Stomach (tissue), 9 donors: ENCODE measurements around the gene TFF1. TPM values are rescaled to one million over a fixed set of nuclear protein-coding genes. Genes with fewer than 3 reads are reported as not detected.

Source experiments
- DNase-seq, 2 donors: peaks; one replicate each; pipeline versions ENCODE4 v3.0.0 to v3.0.0-alpha.2; 2013 to 2019
- H3K27ac ChIP-seq, 5 donors: fragments of 200-600 bp in 4 of 5; sonication (generic) in 4 of 5; one replicate each; pipeline ENCODE4 v1.5.1; 2013 to 2019; ENCODE audit warnings: mild to moderate bottlenecking in 1 of 5, moderate library complexity in 1 of 5
- H3K27me3 ChIP-seq, 3 donors: fragments of 200-600 bp; sonication (generic); one replicate each; pipeline ENCODE4 v1.5.1; 2017 to 2019; ENCODE audit warnings: mixed run types in 1 of 3
- H3K36me3 ChIP-seq, 4 donors: fragments of 200-600 bp; sonication (generic); 1 replicate in 3 of 4; 2 replicates in 1 of 4; pipeline ENCODE4 v1.5.1; 2016 to 2019
- H3K4me1 ChIP-seq, 4 donors: fragments of 200-600 bp; sonication (generic); one replicate each; pipeline ENCODE4 v1.5.1; 2016 to 2019
- H3K4me3 ChIP-seq, 4 donors: fragments of 200-600 bp; sonication (generic) in 3 of 4; one replicate each; pipeline ENCODE4 v1.5.1; 2016 to 2019; ENCODE audit warnings: mild to moderate bottlenecking in 1 of 4
- H3K9me3 ChIP-seq, 4 donors: fragments of 200-600 bp; sonication (generic); one replicate each; pipeline ENCODE4 v1.5.1; 2016 to 2019
- CTCF ChIP-seq, 7 experiments: fragments of 450-650 bp in 4 of 7; fragments of 200-600 bp in 3 of 7; sonication (generic) in 3 of 7; IDR thresholded peaks; one replicate each; pipeline ENCODE4 v1.5.1; 2016 to 2019; ENCODE audit warnings: antibody characterized with exemption in 7 of 7, control low read depth in 2 of 7, mild to moderate bottlenecking in 1 of 7
- EP300 ChIP-seq: sonication (generic); formaldehyde crosslinking; IDR thresholded peaks from one replicate; pipeline ENCODE4 v1.6.1; 2017; ENCODE audit warnings: antibody characterized with exemption
- POLR2A ChIP-seq, 4 donors: fragments of 450-650 bp; IDR thresholded peaks; one replicate each; pipeline ENCODE4 v1.6.1; 2016; ENCODE audit warnings: antibody characterized with exemption in 4 of 4, control low read depth in 2 of 4, mild to moderate bottlenecking in 1 of 4, moderate library complexity in 1 of 4
- POLR2AphosphoS5 ChIP-seq, 3 donors: sonication (generic); formaldehyde crosslinking; IDR thresholded peaks; one replicate each; pipeline ENCODE4 v1.6.1; 2016; ENCODE audit warnings: antibody characterized with exemption in 3 of 3
- WGBS, 5 donors: extraction: QIAGEN DNeasy Blood & Tissue Kit in 3 of 5; methylation state at CpG; one replicate each; pipeline versions ENCODE4 v1.1.5 to v1.1.7; 2013 to 2018; 5-methylcytosine and 5-hydroxymethylcytosine counted together
- intact Hi-C: fragments of 100-400 bp; cut with DNase I; formaldehyde crosslinking; loops from one replicate; pipeline ENCODE4 v1.15.1; 2023; ENCODE audit warnings: low total_unique reads
- polyA plus RNA-seq, 3 donors: library from polyadenylated mRNA; stranded (reverse); fragments of 200-250 nt; gene quantifications; one replicate each; pipeline ENCODE4 v1.2.3, GENCODE V29; 2013
- total RNA-seq, 5 donors: library from RNA; depleted of rRNA; stranded (reverse); fragments of >200 nt; gene quantifications; one replicate each; pipeline versions ENCODE4 v1.1.0 to v1.2.3, GENCODE V29; 2014 to 2016
- donor health status: healthy with polysubstance abuse.
- donor health status: Bipolar disorder and iron deficiency.
- donor health status: healthy.

The TFF1 gene
- total and polyA plus RNA-seq, 8 donors, result 62.4 to 10,944 (median 721) TPM; not detected in 1

GRCh38 chr21:42319376-42319775 is 47.0 kb downstream of the TFF1 start:
- H3K36me3 ChIP-seq, result no peaks in the 10 kb centered on the region
- H3K27me3 ChIP-seq, result peaks cover 0 to 41% (median 0%) of the 10 kb centered on the region in 3 donors
- intact Hi-C loops, result no loop called here
- WGBS, 5 donors, result 42 to 67% (median 60%) methylated on average over 8 to 10 of the region's 10 CpGs
- peaks cover 9 to 19% (median 13%) of the 10 kb centered on the region in 4 donors for H3K4me1 ChIP-seq
- no peak overlapping the region for H3K27ac ChIP-seq
- H3K4me3 ChIP-seq, result no peak overlapping the region
- DNase-seq, result no peak
- no peaks in the 10 kb centered on the region for H3K9me3 ChIP-seq
- no peak for TF ChIP-seq POLR2A (IDR thresholded peaks at IDR 0.05)
- no peak for TF ChIP-seq CTCF (IDR thresholded peaks at IDR 0.05)
- TF ChIP-seq EP300, result no peak
- TF ChIP-seq POLR2AphosphoS5 (IDR thresholded peaks at IDR 0.05), result no peak

GRCh38 chr21:42317826-42318746 is 48.2 kb downstream of the TFF1 start:
- intact Hi-C loops, result no loop called here
- Histone ChIP-seq H3K4me1 (peaks cover 9 to 30% (median 24%) of the 10 kb centered on the region in 4 donors), H3K4me3 (no peak overlapping the region), H3K36me3 (no peaks in the 10 kb centered on the region), H3K27me3 (peaks cover 0 to 38% (median 0%) of the 10 kb centered on the region in 3 donors), H3K27ac (no peak overlapping the region), H3K9me3 (no peaks in the 10 kb centered on the region)
- DNase-seq, result no peak
- 83 to 93% (median 87%) methylated on average over 16 to 20 of the region's 20 CpGs for WGBS, 5 donors
- TF ChIP-seq EP300, result no peak
- TF ChIP-seq POLR2A (IDR thresholded peaks at IDR 0.05), result no peak
- no peak for TF ChIP-seq POLR2AphosphoS5 (IDR thresholded peaks at IDR 0.05)
- TF ChIP-seq CTCF (IDR thresholded peaks at IDR 0.05), result no peak

DNA sequence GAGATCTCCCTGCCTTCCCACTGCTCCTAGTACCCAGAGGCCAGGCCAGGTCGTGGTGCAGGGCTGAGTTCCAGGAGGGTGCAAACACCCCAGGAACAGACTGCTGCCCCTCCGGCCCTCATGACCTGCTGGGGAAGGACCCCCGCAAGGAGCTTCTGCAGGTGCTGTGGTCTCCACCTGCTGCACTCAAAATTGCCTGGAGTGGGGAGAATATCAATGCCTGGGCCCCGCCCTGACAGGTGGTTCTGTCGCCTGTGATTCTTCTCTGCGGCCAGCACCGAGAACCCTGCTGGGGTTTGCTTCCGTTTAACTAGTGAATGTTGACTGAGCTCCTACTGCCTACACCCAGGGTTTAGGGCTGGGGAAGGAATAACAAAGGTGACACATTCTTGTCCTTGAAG is 49.0 kb downstream of the TFF1 start:
- peak in 1 of 2 donors; percentile 64 for DNase-seq
- Histone ChIP-seq H3K27me3 (peaks cover 0 to 37% (median 0%) of the 10 kb centered on the region in 3 donors), H3K36me3 (no peaks in the 10 kb centered on the region), H3K4me3 (no peak overlapping the region), H3K9me3 (no peaks in the 10 kb centered on the region), H3K4me1 (peaks cover 9 to 33% (median 24%) of the 10 kb centered on the region in 4 donors), H3K27ac (no peak overlapping the region)
- intact Hi-C loops, result no loop called here
- WGBS, 5 donors, result 62 to 72% (median 67%) methylated on average over 6 to 8 of the region's 8 CpGs
- no peak for TF ChIP-seq CTCF (IDR thresholded peaks at IDR 0.05)
- no peak for TF ChIP-seq EP300
- no peak for TF ChIP-seq POLR2A (IDR thresholded peaks at IDR 0.05)
- no peak for TF ChIP-seq POLR2AphosphoS5 (IDR thresholded peaks at IDR 0.05)

DNA sequence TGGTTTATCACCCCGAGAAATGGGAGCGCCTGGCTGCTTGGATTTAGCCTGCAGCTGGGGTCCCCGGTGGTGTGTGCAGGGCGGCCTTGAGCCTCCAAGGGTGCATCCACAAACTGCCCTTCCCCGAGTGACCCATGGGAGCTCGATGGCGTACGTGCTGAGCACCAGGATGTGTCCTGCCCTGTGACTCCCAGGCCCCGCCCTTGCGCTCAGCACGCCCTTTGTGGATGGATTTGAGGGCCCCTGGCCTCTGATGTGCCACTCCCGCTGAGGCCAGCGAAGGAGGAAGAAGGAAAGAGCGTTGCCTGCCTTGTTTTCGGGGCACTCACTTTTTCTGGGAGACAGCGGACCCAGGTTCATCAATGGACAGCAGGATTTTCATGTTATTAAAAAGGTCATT is 49.4 kb downstream of the TFF1 start:
- Histone ChIP-seq H3K36me3 (no peaks in the 10 kb centered on the region), H3K27me3 (peaks cover 0 to 41% (median 0%) of the 10 kb centered on the region in 3 donors), H3K4me3 (no peak overlapping the region), H3K4me1 (peaks cover 9 to 33% (median 24%) of the 10 kb centered on the region in 4 donors), H3K9me3 (no peaks in the 10 kb centered on the region), H3K27ac (no peak overlapping the region)
- no peak for TF ChIP-seq CTCF (IDR thresholded peaks at IDR 0.05)
- no peak for TF ChIP-seq POLR2AphosphoS5 (IDR thresholded peaks at IDR 0.05)
- no peak for TF ChIP-seq EP300
- TF ChIP-seq POLR2A (IDR thresholded peaks at IDR 0.05), result no peak
- 75 to 97% (median 78%) methylated on average over 11 to 16 of the region's 16 CpGs for WGBS, 5 donors
- DNase-seq, result peak in 1 of 2 donors; percentile 90
- intact Hi-C loops, result no loop called here
